Glomerular endothelial cell (primary cell): ENCODE measurements around the gene NOXO1. TPM values are rescaled to one million over a fixed set of nuclear protein-coding genes. Genes with fewer than 3 reads are reported as not detected.

Experiments used
- DNase-seq: peaks from one replicate; pipeline ENCODE4 v3.0.0-alpha.2; 2011; ENCODE audit warnings: low read depth, low spot score; ENCODE audit errors: extremely low read depth
- total RNA-seq: library from RNA; depleted of rRNA; stranded (reverse); fragments of >200 nt; gene quantifications from 2 replicates; pipeline ENCODE4 v1.2.3, GENCODE V29; 2015

The NOXO1 gene
- total RNA-seq, 1 donor from 2014 or later, result 0.58 TPM

- DNase-seq, result no peak
Observed at GRCh38 chr16:1998852-1999801, 17.9 kb upstream of the NOXO1 start.

DNA sequence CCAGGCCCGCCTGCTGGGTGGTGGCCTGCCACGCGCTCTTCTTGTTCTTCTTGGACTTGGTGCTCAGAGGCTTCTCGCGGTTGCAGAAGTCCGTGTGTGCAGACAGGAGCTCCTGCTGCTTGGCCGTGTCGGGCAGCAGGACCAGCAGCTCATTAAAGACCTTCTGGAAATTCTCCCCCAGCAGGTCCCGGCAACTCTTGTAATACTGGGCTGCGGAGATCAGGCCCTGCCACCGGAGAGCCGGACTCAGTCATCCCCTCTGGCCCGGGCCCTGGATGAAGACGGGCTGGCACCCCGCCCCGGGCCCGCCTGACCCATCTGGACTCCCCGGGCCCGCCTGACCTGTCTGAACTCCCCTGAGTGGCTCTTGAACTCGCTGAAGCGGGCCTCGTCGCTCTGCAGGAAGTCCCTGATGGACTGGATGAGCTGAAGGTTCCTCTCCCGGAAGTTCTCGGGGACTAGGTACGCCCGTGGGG, 17.1 kb upstream of the NOXO1 start:
- DNase-seq, result no peak

GRCh38 chr16:1997494-1998359, 16.5 kb upstream of the NOXO1 start:
- DNase-seq, result no peak

- no peak for DNase-seq
Observed at GRCh38 chr16:1993731-1994131, 12.5 kb upstream of the NOXO1 start.

GRCh38 chr16:1992704-1993317, 11.5 kb upstream of the NOXO1 start:
- no peak for DNase-seq

- DNase-seq, result no peak
Observed at GRCh38 chr16:1991948-1992703, 10.9 kb upstream of the NOXO1 start.

DNA sequence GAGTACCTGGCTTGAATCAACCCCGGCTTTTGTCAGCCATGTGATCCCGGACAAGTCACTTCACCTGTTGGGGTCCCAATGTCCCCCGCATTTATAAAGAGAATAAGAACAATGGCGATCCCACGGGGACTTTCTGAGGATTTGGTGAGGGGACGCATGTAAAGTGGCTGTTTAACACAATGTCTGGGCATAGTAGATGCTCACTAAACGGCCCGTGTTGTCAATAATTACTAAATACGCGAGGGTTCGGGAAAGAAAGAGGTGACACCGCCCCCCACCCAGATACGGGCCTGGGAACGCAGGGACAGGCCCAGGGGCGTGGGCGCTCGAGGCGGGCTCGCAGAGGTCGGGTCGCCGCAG, 10.3 kb upstream of the NOXO1 start:
- DNase-seq, result no peak

- no peak for DNase-seq
Observed at GRCh38 chr16:1991135-1991551, 9.9 kb upstream of the NOXO1 start.

GRCh38 chr16:1990351-1991134, 9.3 kb upstream of the NOXO1 start:
- no peak for DNase-seq

DNA sequence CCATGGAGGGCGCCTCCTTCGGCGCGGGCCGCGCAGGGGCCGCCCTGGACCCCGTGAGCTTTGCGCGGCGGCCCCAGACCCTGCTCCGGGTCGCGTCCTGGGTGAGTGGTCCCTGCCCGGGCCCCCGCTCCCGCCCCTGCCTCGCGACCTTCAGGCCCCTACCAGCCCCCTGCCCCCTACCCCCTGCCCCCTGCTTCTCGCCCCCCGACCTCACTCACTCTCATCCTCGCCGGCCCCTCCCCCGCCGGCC, 8.8 kb upstream of the NOXO1 start:
- no peak for DNase-seq

DNA sequence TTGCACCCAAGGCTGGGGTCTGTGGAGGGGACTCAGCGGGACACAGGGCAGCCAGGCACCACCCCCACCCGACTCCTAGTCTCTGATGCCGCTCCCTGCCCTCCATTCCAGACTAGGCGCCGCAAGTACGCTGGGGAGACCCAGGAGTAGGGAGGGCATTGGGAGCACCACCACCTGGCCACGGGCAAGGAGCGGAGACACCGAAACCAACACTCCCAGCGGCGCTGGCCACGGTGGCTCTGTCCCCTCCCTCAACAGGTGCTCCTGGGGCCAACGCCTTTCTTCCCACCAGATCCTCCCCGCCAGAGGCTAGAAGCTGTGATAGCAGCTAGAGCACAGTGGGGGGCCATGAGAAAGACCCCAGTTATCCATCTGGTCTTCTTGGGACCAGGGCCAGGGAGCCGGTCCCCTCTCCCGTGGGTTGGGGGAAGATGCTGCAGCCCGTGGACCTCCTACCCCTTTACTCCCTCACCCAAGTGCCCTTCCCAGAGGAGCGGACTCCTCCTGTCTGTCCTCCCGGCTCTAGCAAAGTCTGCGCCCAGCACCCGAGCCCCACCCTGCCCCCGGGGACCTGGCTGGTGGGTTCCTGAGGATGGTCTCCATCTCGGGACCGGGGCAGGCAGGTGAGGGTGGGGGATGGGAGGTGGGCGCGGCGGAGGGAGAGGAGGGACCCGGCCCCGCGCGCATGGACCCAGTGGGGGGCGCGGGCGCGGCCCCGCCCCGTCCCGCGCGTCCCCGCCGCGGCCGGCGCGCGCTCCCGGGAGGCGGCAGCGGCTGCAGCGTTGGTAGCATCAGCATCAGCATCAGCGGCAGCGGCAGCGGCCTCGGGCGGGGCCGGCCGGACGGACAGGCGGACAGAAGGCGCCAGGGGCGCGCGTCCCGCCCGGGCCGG, 8.2 kb upstream of the NOXO1 start, which contains the start of gene SYNGR3:
Gene SYNGR3 (plus strand): TSS at position 762 of the 892 bp plus-strand sequence. CDS start 133 bp downstream, outside the sequence.
- no peak for DNase-seq

DNA sequence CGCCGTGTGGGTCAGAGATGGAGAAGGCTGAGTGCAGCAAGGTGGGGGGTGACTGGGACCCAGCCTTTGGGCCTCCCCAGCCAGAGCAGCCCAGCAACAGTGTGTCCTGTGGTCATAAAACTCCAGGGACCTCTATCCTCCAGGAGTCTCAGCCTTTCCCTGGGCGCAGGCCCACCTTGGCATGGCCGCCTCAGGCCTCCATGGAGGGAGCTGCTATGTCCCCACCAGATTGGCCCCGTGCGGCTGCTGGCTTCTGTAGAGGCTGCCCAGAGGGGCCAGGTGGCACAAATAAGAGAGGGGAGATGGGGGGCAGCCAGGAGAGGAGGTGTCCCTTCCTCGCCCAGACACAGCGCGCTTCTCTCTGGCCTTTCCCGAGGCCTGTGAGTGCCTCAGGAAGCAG, 5.9 kb upstream of the NOXO1 start:
- DNase-seq, result no peak

GRCh38 chr16:1985466-1986150, 4.3 kb upstream of the NOXO1 start:
- DNase-seq, result no peak

DNA sequence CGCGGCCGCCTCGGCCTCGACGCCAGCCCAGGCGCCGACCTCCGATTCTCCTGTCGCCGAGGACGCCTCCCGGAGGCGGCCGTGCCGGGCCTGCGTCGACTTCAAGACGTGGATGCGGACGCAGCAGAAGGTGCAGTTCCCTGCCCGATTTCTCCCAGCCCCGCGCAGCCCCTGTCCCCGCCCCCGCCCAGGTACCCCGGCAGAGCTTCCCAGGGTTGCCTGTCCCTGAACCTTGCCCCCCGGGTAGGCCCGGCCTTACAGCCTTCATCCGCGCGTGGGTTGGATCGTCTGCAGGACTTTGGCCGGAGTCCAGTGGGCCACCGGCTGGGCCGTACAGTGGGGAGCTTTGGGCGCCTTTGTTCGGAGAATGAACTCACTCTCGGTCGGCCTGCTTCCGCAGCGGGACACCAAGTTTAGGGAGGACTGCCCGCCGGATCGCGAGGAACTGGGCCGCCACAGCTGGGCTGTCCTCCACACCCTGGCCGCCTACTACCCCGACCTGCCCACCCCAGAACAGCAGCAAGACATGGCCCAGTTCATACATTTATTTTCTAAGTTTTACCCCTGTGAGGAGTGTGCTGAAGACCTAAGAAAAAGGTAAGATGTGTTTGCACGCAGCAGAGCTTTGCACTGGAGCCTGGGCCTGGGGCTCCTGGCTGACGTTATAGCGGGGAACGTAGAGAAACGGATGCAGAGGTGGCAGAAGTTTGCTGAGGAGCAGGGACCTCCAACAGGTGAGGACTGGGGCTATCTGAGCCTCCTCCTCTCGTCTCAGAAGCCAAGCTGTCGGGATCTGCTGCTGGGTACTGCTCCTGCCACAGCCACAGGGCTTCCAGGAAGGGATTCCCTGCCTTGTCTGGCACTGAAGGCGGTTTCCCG, 3.3 kb upstream of the NOXO1 start:
- no peak for DNase-seq

GRCh38 chr16:1983544-1984346, 2.5 kb upstream of the NOXO1 start, which contains the start of gene GFER:
Gene GFER (plus strand): TSS chr16:1984193. CDS start chr16:1984219, 26 bp downstream.
- no peak for DNase-seq

DNA sequence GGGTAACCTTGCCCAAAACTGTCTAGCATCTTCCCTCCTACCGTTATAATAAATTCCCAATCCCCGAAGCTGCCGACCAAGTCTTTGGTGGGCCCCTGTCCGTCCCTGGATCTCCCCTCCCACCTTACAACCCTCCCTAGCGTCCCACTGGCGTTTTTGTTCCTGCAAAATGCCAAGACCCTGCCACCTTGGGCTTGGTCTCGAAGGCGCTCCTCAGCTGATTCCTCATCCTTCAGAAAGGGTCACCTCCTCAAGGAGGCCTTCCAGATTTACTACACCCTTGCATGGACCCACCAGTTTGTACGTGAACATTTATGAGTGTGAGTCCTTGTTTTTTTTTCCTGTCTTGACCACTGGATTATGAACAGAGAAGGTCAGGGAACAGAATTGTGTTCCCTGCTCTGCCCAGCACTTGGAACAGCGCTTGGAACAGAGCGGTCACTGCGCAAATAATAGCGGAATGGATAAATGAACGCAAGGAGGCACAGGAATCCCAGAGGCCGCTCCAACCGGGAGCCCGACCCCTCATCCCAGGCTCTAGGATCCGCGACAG, 1.8 kb upstream of the NOXO1 start:
- DNase-seq, result no peak
